ENCODE data around the gene PRKAG1.

- TF ChIP-seq, protein P1, sequence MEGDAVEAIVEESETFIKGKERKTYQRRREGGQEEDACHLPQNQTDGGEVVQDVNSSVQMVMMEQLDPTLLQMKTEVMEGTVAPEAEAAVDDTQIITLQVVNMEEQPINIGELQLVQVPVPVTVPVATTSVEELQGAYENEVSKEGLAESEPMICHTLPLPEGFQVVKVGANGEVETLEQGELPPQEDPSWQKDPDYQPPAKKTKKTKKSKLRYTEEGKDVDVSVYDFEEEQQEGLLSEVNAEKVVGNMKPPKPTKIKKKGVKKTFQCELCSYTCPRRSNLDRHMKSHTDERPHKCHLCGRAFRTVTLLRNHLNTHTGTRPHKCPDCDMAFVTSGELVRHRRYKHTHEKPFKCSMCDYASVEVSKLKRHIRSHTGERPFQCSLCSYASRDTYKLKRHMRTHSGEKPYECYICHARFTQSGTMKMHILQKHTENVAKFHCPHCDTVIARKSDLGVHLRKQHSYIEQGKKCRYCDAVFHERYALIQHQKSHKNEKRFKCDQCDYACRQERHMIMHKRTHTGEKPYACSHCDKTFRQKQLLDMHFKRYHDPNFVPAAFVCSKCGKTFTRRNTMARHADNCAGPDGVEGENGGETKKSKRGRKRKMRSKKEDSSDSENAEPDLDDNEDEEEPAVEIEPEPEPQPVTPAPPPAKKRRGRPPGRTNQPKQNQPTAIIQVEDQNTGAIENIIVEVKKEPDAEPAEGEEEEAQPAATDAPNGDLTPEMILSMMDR (tag by site-specific recombination; IDR thresholded peaks at IDR 0.05), result no peak
- TF ChIP-seq ZNF280D (tag by site-specific recombination; IDR thresholded peaks at IDR 0.05) (no peak), ZNF10 (tag by site-specific recombination; IDR thresholded peaks at IDR 0.05) (no peak), ZFP41 (tag by site-specific recombination; IDR thresholded peaks at IDR 0.05; ENCODE audit: borderline replicate concordance) (no peak), TRIM28 (IDR thresholded peaks at IDR 0.05; ENCODE audit: borderline replicate concordance, low read length) (no peak), ZNF843 (tag by site-specific recombination; IDR thresholded peaks at IDR 0.05) (no peak), PRDM6 (tag by site-specific recombination; IDR thresholded peaks at IDR 0.05) (no peak)
- TF ChIP-seq, protein P2, sequence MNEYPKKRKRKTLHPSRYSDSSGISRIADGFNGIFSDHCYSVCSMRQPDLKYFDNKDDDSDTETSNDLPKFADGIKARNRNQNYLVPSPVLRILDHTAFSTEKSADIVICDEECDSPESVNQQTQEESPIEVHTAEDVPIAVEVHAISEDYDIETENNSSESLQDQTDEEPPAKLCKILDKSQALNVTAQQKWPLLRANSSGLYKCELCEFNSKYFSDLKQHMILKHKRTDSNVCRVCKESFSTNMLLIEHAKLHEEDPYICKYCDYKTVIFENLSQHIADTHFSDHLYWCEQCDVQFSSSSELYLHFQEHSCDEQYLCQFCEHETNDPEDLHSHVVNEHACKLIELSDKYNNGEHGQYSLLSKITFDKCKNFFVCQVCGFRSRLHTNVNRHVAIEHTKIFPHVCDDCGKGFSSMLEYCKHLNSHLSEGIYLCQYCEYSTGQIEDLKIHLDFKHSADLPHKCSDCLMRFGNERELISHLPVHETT (tag by site-specific recombination; IDR thresholded peaks at IDR 0.05), result no peak
Measured at GRCh38 chr12:48961331-48961730, 57.2 kb downstream of the PRKAG1 start.

Data from HEK293 (cell line).